HG03521 (cell line): ENCODE data around the gene LRSAM1.

Source experiments
- ATAC-seq: cut with Tn5 transposase; IDR thresholded peaks from one replicate; pipeline ENCODE4 v1.9.1; 2021; ENCODE audit warnings: mild to moderate bottlenecking, moderate library complexity; ENCODE audit not compliant: unreplicated experiment

The LRSAM1 gene

GRCh38 chr9:127450830-127451607 lies at the start of gene LRSAM1, which contains the start of gene RPL12:
LRSAM1 (plus strand) TSS chr9:127451510; CDS start chr9:127454528, 3,018 bp downstream.
RPL12 (minus strand) TSS chr9:127451406; CDS start chr9:127451317, 89 bp downstream.
- ATAC-seq = peak; percentile 68

DNA sequence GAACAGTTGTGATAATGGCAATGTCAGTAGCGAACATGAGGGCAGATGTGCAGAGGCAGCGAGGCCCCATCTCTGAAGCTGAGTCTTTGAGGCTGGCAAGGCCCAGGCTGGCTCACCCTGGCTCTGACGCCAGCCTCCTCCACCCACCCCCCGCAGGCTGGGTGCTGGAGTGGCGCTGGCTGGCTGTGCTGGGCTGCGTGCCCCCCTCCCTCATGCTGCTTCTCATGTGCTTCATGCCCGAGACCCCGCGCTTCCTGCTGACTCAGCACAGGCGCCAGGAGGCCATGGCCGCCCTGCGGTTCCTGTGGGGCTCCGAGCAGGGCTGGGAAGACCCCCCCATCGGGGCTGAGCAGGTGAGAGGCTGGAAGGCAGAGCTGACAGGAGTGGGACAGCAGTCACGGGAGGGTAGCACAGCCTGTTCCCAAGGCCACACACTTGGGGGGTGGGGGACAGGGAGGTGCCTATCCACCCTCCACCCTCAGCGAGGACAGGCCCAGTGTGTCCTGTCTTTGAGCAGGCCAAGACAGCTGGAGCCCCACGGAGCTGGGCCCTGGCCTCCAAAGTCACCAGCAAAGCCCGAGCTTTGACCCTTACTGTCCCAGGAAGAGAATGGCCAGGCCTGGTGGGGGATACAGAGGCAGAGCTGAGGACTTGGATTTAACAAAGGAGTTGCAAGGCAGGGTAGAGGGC lies 48.8 kb upstream of the LRSAM1 start:
- ATAC-seq = no peak

GRCh38 chr9:127403507-127404192 lies 47.7 kb upstream of the LRSAM1 start:
- ATAC-seq = no peak

GRCh38 chr9:127404631-127405030 lies 46.7 kb upstream of the LRSAM1 start:
- no peak for ATAC-seq

DNA sequence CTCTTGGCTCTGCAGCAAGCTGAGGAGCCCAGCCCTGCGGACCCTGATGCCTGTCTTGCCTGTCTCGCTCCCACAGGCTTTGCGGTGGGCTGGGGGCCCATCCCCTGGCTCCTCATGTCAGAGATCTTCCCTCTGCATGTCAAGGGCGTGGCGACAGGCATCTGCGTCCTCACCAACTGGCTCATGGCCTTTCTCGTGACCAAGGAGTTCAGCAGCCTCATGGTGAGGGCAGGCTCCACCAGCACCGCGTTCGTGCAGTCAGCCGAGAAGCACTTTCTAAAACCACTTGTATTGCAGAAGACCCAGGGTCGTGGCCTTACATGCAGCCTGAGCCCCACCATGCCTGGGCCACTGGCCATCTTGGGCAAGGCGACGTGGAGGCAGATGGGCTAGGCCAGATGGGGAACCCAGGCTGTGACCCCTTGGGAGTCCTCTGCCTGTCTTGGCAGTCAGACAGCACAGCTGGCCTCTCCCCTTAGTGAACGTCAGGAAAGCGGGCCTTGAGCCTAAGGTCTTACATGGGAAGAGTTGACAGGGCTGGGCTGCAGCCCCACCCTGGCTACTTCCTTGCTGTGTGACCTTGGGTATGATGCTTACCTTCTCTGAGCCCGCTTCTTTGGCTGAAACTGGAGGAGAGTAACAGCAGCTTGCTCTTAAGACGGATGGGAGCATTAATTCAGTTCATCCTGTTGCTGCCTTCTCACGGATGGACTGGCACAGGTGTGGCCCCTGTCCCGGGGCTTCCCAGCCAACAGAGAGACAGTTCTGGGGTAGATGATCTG lies 45.8 kb upstream of the LRSAM1 start:
- ATAC-seq = no peak

DNA sequence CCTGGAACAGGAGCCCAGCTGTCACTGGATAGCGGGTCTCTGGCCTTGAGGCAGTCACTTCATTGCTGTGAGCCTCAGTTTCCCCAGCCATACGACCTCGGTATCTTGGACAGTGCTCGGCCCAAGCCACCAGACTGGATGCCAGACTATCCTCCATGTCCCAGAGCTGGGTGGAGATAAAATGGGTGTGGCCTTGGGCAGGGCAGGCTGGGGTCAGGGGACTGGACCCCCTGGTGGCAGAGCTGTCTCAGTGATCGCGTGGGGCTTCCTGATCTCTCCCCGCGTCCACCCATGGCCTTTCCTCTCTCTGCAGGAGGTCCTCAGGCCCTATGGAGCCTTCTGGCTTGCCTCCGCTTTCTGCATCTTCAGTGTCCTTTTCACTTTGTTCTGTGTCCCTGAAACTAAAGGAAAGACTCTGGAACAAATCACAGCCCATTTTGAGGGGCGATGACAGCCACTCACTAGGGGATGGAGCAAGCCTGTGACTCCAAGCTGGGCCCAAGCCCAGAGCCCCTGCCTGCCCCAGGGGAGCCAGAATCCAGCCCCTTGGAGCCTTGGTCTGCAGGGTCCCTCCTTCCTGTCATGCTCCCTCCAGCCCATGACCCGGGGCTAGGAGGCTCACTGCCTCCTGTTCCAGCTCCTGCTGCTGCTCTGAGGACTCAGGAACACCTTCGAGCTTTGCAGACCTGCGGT lies 44.4 kb upstream of the LRSAM1 start:
- no peak for ATAC-seq

- ATAC-seq = no peak
Measured at GRCh38 chr9:127407492-127407843, 43.8 kb upstream of the LRSAM1 start.

- no peak for ATAC-seq
Measured at GRCh38 chr9:127411122-127411521, 40.2 kb upstream of the LRSAM1 start.

DNA sequence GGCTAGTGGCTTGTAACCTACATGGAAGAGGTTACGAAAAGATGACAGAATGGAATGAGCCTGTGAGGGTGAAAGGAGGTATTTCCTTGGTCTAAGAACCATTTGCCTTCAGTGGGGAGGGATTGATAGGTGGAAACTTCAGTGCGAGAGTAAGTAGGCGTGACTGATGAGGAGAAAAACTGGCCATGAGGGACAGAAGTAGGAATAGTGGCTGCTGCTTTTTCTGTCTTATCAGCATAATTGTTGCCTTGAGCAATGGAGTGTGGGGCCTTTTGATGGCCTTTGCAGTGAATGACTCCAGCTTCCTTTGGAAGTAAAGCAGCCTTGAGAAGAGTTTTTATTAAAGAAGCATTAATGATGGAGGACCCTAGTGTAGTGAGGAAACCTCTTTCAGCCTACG lies 36.2 kb upstream of the LRSAM1 start:
- ATAC-seq = no peak

DNA sequence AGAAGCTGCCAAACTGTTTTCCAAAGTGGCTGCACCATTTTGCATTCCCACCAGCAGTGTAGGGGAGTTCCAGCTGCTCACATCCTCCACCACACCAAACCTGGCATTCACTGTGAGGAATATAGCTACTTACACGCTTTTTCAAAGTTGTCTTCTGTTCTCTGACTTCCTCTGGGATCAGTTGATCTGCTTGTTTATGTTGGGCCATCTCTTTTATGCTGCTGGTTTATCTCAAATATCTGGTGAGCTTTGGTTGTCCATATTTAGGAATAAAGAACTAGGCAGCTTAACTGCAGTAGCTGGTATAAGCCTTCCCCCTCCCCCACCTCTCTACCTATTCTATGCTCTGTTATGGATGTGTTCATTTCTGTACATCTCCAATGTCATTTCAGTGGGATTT lies 35.7 kb upstream of the LRSAM1 start:
- ATAC-seq = no peak

DNA sequence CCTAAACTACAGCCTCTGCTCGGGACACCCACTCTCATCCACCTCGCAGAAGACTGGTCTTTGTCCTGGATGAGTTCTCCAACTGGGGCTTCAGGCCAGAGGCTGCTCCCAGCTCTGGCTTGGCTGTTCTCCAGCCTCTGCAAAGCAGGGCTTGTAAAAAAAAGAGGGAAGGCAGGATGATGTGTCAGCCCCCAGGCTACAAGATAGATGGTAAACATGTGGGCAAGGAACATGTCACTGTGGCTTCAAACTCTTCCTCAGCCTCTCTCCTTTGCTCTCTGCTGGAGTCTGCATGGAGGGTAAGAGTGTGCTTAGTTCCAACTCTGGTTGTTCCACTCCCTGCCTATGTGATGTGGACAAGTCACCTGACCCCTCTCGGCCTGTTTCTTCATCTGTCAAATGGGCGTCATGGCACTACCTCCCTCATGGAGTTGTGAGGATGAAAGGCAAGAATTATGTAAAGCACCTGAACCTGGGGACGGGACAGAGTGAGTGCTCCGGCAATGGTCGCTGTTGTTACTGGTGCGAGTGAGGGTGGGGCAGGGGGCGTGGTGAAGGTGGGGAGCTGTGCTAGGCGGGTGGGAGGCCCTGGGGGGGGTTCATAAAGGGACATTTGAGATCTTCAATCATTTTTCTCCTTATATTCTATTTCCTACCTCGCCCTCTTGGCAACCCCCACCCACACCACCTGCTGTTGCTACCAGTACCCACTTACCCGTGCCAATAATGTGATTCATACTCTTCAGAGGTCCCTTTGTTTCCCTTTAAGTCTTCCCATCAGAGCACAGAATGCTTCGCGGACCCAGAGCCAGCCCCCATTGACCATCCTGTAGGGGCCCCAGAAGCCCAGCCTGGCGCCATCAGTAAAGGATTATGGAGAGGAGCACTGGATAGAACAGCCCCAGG lies 33.9 kb upstream of the LRSAM1 start:
- ATAC-seq = no peak

GRCh38 chr9:127418037-127418471 lies 33.3 kb upstream of the LRSAM1 start:
- no peak for ATAC-seq

DNA sequence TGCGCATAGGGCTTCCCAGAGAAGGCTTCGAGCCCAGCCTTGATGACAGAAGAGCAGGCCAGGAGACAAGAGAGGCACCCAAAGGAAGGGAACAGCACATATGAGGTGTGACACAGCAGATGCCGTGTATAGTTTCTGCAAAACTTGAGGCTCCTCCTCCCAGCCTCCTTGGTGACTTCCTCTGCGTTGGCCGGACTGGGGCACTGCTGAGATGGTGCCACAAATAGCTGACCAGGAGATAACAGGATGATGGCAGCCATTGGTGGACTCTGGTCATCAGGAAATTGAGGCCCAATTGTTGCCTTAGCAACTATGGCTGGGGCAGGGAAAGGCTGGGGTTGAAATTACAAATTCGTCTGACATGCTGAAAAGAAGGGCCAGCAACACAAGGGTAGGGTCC lies 32.0 kb upstream of the LRSAM1 start:
- no peak for ATAC-seq

- no peak for ATAC-seq
Measured at GRCh38 chr9:127421057-127421456, 30.3 kb upstream of the LRSAM1 start.

DNA sequence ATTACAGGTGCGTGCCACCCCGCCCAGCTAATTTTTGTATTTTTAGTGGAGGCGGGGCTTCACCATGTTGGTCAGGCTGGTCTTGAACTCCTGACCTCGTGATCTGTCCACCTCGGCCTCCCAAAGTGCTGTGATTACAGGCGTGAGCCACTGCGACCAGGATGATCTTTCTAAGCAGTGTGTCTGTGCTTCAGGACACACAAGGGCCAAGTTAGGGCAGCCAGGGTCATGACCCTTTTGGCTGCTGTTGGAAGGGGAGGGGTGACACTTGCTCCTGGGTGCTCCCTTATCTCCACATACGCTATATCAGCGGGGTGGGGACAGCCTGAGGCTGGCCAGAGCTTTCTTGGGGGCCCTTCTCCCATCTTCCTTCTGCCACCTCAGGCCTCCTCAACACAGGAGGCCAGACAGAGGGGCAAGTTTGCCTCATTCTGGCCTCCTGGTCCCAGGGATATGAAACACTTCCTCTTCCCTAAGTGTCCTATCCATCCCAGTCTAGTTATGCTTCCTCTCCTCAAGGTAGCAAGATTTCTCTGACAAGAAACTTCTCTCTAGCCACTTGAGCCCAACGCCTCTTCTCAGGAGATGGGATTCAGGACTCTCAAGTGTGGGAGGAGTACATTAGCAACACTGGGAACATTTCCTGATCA lies 29.1 kb upstream of the LRSAM1 start:
- no peak for ATAC-seq

DNA sequence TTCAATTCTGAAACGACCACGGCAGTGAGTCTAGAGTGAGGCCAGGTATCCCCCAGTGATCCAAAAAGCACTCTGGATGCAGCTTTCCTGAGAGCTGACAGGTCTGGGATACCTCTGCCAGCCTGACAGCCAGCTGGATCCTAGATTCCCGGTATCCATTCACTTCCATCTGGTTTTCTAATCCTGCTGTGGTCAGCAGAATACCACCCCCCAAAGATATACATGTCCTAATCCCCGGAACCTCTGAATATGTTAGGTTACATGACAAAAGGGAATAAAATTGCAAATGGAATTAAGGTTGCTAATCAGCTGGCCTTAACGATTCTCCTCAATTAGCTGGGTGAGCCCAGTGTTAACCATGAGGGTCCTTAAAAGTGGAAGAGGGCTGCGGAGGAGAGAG lies 28.5 kb upstream of the LRSAM1 start:
- no peak for ATAC-seq

GRCh38 chr9:127423476-127423933 lies 27.8 kb upstream of the LRSAM1 start:
- no peak for ATAC-seq

- ATAC-seq = peak; percentile 82
Measured at GRCh38 chr9:127423934-127424675, 27.2 kb upstream of the LRSAM1 start, which contains the start of gene ZNF79. ZNF79 (plus strand) TSS chr9:127424382; CDS start chr9:127424788, 406 bp downstream.
